NCI-H510A (cell line): ENCODE measurements around the gene C19orf25.
"Not testable (repeated sequence)": the region's sequence is repeated elsewhere in the genome, so short reads cannot be mapped to it uniquely, and the experiment has no call there.

Experiments
- DNase-seq: peaks from one replicate; lab custom pipeline; 2025; lab: John Stamatoyannopoulos, UW

C19orf25 gene

DNA sequence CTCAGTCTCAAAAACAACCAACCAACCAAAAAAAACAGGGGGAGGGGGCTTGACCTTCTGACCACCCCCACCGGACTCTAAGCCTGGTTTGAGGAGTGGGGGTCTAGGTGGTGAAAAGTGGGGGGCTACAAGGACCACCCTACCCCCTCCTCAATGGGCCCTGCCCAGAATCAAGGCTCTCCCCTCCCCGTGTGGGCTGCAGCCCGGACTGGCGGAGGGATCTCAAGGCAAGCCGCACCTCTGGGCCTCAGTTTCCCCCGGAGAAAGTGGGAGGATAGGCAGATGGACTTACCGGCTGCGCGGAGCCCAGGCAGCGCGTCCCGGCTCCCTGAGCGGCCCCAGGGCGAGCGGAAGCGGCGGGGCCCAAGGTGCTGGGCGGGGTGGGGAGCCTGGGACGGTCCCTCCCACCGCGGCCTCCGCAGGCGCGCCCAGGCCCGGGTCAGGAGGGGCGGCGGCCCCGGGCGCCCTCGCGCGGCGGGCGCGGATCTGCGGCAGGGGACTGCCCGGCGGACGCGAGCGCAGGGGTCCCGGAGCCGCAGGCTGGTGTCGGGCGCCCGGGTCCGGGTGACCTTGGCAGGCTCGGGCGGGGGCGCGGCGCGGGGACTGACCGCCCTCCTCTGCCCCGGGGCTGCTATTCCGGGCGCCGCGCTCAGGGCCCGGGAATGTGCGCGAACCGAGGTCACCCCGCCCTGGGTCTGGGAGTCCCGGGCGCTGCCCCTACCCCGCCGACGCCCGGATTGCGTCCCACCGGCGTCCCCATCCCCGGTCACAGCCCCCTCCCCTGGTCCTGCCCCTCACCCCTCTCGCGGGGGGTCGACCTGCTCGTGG is 33.9 kb upstream of the C19orf25 start, which contains the start of gene ADAMTSL5:
ADAMTSL5 (minus strand) TSS at position 349 of the 828 bp plus-strand sequence. CDS start 2,076 bp downstream, outside the sequence.
- DNase-seq: no peak

DNA sequence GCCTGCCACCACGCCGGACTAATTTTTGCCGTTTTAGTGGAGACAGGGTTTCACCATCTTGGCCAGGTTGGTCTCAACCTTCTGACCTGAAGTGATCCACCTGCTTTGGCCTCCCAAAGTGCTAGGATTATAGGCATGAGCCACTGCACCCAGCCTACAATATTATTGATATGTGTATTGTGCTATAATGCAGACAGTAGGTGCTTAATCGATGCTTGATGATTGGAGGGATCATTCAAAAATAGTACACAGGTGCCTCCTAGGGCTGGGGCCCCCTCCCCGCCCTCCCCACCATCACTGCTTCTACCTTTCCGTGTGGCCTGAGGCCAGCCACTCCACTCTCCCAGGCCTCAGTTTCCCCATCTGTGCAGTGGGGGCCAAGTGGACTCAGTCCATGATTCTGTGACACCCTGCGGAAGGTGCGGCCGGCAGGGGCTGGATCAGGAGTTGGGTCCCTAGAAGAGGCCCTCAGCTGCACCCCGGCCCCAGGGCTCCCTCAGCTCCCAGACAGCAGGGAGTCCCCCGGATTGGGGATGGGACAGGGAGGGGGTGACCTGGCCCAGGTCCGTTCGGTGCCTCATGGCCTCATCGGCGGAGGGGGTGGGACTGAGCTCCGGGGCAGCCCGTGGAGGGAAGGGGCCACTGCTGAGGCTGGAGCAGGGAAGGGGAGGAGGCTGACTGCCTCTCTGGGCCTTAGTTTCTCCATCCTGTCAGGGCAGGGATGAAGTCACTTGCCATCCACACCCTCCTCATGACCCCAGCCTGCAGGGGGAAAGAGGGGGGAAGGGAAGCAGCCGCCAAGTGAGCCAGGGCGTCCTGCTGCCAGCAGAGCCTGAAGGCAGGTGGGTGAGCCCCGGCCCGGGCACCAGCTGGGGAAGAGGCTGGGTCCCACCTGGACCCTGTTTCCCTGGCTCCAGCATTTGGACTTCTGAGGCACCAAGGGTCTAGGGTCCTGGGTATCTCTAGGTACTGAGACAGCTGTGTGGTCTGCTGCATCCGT is 32.6 kb upstream of the C19orf25 start:
- DNase-seq: no peak

DNA sequence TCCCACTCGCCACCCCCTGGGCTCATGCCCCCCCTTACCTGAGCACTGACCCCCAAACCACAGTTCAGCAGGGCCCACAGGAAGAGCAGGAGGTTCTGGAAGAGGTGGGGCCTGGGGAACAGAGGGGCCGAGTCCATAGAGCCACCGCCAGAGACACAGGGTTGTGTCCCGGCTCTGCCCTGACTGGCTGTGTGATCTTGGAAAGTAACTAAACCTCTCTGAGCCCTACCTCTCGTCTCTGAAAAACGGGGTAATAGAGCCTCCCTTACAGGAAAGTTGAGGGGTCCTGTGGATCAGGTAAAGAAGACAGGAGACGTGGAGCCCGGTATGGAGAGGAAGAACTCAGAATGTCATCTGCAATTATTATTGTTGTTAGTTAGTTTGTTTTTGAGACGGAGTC is 31.8 kb upstream of the C19orf25 start:
- DNase-seq: no peak

DNA sequence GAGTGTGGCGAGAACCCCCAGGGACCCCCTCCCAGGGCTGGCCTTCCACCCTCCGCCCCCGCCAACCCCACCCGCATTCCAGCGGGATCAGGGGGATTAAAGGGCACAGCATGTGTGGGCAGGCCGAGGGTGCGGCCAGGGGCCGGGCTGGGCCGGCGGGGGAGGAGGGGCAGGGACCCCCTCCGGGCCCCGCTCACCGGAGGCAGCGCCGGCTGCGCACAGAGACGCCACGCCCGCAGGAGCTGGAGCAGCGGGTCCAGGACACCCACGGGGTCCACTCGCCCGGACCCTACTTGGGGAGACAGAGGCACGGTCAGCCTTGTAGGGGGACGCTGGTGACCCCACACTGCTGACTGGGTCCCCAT is 31.4 kb upstream of the C19orf25 start:
- no peak for DNase-seq

DNA sequence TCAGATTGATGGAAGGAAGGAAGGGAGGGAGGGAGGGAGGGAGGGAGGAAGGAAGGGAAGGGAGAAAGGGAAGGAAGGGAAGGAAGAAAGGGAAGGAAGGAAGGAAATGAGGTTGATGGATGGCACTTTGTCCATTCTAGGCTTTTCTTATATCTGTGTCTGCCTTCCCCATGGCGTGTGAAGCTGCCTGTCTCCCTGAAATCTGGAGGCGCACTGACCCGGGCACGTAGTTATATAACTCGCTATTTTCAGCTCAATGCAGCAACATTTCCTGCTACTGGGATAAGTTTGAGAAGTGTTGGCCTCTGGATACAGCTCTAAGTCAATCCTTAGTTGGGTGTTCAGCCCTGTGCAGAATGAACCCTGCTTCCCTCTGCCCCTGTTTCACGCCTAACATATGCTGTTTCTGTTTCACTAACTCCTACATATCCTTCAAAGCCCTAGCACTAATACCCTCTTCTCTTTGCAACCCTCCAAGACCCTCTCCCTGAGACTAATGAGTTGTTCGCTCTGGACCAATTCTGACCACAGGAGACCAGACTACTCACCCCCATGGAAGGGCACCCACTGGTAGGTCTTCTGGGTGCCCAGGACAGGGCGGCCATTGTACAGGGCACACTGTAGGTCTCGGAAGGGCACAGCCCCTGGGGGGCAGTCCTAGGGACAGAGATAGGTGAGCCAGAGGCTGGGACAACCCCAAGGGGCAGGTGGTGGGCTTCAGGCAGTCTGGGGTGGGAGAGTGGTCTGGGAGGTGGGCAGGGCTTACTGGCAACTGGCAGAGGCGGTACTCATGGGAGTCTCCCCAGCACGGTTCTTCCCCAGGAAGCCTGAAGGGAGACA is 30.8 kb upstream of the C19orf25 start:
- DNase-seq: no peak

DNA sequence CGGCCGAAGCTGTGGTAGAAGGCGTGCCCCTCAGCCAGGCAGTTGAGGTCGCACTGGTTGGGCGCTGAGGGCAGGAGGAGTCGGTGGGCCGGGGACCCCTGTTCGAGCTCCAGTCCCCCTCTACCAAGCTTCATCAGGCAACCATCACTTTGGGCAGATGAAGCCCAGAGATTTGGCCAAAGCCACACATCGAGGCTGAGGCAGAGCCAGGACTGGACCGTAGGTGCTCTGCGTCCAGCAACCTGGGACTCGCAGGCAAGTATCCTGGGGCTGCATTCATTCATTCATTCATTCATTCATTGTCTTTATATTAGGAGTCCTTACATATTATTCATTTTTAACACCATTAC is 29.5 kb upstream of the C19orf25 start:
- DNase-seq: no peak

DNA sequence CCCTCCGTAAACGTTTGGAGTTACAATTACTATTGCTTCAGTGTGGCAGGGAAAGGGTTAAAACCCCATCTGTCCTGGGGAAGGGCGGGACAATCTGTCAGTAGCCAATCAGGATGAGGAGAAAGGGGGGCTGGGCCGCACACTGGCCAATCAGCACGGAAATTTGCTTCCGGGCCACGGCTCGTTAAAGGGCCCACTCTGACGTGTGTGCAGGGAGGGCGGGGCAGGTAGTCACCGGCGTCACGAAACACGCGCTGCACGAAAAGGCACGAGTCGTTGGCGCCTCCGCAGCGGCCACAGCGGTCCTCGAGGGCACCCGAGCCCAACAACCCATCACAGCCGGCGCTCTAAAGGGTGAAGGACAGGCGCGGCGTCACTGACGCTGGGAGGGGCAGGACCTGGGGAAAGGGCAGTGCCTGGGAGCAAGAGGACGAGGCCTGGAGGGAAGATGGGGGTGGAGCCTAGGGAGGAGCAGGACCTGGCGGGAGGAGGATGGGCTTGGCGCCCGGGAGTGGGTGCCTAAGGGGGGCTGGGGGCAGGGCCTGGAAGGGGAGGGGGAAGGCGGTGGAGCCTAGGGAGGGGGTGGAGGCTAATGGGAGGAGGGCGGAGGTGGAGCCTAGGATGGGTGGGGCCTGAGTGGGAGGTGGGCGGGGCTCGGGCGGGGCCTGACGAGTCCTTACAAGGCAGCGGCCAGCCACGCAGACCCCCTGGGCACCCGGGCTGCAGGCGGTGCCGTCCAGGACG is 28.9 kb upstream of the C19orf25 start:
- peak; percentile 20 for DNase-seq

DNA sequence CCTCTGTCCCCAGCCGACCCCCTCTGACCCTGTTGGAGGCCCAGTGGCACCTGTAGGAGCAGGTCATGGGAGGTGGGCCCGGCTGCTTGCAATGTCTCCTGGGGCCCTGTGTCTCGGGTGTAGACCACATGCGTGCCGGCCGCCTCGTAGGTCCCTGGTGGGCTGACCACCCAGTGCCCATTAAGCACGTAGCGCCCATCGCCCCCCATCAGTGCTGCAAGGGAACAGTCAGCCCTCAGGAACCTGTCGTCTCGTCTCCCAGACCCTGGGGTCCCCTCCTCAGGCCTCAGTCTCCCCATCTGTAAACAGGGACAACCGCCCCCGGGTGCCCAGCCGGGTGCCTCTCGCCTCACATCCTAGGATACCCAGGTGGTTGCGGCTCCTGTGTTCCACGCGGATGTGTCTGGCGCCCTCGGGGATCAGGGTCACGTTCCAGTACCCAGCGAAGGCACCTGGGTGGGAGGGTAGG is 28.2 kb upstream of the C19orf25 start:
- no peak for DNase-seq

DNA sequence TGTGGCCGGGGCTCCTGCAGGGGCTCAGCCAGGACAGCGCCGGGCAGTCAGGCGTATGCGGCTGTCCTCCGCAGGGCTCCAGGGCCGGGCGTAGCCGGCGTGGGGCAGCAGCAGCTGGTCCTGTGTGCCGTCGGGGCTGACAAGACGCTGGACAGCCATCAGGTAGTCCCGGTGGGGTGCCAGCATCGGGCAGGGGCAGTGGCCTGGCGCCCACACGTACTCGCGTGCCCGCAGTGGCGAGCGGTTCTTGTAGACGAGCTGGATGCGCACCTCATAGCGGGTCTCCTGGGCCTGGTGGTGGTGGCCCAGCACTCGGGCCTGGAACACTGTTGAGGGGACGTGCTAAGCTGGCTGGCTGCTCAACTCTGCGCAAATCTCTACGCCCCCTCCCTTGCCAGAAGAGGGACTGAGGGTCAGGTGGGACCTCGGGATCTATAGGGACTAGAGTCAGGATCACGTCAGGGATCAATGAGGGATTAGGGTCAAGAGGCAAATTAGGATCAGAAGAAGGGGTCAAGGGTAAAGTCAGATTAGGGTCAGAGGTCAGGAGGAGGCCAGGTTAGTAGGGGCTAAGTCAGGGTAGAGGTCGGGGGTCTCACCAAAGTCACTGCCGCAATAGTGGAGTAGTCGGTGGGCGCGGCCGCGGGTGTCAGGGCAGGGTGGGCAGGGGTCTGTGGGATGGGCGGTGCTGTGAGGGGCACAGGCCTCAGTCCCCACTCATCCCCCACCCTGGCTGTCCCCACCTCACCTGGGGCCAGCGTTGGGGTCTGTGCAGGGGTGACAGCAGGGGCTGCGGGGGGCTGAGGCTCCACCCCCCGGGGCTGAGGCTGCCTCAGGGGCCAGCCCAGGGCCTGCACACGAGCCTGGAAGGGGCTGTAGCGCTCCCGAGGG is 27.2 kb upstream of the C19orf25 start:
- no peak for DNase-seq

DNA sequence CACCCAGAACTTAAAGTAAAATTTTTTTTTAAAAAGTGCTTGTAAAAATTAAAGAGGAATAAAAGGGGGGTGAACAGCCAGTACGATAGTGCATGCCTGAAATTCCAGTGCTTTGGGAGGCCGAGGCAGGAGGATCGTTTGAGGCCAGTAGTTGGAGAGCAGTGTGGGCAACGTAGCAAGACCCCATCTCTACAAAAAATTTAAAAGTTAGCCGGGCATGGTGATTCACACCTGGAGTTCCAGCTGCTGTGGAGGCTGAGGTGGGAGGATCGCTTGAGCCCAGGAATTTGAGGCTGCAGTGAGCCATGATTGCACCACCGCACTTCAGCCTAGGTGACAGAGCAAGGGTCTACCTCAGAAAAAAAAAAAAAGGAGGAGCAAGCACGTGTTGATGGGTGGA is 26.0 kb upstream of the C19orf25 start:
- no peak for DNase-seq

DNA sequence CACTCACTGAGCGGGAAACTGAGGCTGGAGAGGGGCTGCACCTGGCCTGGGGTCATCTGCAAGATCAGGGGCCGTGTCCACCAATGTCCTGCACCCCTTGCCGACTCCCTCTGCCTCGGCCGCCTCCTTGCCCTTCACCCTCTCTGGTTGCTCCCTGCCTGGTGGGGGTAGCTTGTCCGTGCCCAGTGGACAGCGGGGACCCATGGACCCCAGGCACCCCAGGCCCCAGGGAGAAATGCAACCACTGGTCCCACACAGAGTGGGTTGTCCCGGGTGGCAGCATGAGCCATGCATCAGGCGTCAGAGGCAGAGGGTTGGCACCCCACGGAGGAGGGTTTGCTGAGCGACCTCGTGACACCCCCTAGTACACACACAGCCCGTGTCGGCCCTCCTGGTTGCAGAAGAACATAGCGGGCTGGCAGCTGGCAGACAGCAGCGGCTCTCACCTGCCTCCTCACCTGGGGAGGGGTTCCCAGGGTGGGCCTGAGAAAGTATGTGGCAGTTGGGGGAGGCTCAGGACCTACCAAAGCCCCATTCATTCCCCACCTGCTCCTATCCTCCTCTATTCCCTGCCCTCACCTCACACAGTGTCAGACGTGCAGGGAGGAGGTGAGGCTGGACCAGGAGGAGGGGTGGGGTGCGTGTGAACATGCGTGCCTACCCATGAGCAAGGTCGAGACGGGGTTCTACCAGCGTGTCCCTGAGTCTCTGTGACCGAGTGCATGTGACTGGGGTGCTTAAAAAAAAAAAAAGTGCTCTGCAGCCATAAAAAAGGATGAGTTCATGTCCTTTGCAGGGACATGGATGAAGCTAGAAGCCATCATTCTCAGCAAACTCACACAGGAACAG is 25.1 kb upstream of the C19orf25 start:
- DNase-seq: no peak

DNA sequence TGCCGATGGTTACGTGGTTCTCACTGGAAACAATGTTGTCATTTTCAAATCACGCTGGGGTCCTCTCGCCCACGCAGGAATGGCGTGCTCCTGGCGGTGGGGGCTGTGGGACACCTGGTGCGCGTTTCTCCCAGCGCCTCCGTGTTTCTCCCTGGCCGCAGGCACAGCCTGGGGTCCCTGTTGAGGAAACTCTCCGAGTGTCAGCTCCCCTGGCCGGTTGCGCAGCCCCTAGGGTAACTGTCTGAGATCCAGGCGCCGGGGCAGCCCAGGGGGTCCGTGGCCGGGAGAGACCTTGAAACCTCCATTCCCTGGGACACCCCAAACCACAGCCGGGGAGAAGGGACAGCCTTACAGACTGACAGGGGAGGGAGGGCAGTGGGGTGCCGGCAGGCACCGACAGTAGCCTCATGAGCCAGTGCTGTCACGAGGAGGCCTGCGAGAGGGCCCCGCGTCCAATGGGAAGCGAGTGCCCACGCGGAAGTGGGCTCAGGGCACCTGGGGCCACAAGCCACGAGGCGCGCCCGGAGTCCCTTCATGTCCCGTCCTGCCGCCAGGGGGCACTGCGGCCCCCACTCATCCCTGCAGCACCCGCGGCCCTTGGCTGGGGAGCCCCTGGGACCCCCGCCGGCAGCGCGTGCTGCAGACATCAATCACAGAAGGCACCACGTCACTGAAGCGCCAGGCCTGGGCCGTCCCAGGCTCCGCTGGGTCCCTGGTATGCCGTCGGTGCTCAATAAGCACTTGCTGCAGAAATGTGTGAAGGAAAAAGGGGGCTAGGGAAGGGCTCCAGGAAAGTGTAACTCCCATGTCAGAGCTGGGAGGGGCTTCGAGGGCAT is 24.3 kb upstream of the C19orf25 start:
- DNase-seq: no peak

DNA sequence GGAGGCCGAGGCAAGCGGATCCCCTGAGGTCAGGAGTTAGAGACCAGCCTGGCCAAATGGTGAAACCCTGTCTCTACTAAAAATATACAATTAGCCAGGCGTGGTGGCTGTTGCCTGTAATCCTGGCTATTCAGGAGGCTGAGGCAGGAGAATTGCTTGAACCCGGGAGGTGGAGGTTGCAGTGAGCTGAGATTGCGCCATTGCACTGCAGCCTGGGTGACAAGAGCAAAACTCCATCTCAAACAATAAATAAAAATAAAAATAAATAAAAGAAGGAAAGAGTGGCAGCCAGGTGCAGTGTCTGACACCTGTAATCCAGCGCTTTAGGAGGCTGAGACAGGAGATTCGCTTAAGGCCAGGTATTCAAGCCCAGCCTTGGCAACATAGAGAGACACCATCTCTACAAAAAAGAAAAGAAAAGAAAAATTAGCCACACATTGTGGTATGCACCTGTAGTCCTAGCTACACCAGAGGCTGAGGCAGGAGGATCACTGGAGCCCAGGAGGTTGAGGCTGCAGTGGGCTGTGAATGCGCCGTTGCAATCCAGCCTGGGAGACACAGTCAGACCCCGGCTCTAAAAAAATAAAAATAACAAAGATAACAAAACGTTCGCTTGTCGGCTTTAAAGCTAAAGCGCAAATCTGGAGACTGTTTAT is 23.5 kb upstream of the C19orf25 start:
- no peak for DNase-seq

DNA sequence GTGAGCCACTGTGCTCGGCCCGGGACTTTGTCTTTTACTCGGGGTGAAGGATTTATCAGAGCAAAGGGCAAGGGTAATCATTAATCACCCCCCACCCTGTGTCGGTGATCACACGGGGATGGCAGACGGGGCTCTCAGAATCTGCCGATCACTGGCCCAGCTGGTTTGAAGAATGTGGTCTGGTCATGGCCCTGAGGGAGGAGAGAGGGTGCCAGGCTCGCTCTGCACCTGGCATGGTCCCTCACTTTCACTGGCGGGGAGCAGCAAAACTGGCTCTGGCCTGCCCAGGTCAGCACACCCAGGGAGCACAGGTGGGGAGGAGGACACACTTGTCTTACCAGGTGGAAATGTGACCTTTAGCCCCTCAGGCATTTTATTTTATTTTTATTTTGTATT is 22.2 kb upstream of the C19orf25 start:
- no peak for DNase-seq

DNA sequence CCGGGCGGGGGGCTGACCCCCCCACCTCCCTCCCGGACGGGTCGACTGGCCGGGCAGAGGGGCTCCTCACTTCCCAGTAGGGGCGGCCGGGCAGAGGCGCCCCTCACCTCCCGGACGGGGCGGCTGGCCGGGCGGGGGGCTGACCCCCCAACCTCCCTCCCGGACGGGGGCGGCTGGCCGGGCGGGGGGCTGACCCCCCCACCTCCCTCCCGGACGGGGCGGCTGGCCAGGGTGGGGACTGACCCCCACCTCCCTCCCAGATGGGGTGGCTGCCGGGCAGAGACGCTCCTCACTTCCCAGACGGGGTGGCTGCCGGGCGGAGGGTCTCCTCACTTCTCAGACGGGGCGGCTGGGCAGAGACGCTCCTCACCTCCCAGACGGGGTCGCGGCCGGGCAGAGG is 20.2 kb upstream of the C19orf25 start:
- DNase-seq: not testable (repeated sequence)

DNA sequence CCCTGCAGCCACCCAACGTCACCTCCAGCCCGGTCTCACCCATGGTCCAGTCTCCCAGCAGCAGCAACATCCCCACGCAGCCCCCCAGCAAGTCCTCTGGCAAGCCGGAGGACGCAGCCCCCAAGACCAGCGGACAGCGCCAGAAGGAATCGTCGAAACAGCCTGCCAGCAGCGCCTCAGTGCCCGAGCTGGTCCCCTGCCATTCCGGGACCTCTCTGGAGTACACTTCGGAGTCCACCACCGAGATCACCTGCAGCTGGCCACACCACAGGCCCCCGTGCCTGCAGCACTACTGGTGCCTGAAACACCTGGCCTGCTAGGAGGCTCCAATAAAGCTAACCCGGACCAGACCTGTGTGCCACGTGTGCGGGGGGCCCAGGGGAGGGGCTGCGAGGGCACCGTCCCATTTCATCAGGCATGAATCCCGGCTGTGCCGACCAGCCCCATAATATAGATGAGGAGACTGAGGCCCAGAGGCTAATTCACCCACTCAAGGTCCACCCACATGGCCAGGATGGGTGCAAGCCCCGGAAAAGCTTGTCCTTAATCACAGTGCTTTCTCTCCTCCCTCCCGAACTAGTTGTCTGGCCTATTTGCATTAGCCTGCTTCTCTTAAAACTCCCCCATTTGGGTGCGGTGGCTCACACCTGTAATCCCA is 18.7 kb upstream of the C19orf25 start:
- no peak for DNase-seq
